ENCODE data around the gene BCKDHB.
"Not testable (repeated sequence)": the region's sequence is repeated elsewhere in the genome, so short reads cannot be mapped to it uniquely, and the experiment has no call there.

BCKDHB gene

GRCh38 chr6:80263585-80263984 lies 157.1 kb downstream of the BCKDHB start:
- DNase-seq (ENCODE audit: low spot score), result no peak

DNA sequence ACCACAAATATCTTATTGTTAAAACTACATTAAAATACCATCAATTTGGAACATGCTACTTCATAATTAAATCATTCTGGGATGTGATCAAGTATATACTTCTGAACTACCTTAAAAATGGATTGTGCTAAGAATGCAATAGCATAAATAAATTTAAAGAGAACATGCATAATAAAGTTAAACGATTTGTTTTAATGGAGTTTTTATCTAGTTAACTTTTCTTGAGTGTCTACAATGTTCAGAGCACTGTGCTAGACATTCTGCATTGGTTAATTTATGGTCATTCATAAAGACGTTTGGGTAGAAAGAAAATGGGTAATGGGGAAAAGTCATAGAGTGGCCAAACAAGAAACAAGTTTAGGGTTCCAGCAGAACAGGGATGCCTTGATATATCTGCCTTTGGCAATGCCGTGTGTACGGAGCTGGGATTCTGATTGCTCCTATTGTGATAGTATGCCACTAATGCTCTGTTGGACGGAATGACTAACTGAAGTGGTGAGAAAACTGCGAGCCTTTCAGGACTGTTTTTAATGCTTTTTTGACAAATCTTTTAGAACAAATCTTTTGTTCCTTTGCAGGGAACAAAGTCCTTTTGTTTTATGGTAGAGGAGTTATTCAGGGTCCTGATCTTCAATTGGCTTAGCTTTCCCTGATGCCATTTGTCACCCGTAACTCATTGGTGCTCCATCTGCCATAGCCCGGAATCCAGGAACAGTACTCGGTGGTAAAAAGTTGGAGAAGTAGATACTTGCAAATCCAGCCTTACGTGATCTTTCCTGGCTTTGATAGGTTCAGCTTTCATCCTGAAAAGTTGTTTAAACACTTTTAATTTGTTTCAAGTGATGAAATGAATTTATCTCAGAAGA lies 162.6 kb downstream of the BCKDHB start:
- DNase-seq (ENCODE audit: low spot score), result no peak

DNA sequence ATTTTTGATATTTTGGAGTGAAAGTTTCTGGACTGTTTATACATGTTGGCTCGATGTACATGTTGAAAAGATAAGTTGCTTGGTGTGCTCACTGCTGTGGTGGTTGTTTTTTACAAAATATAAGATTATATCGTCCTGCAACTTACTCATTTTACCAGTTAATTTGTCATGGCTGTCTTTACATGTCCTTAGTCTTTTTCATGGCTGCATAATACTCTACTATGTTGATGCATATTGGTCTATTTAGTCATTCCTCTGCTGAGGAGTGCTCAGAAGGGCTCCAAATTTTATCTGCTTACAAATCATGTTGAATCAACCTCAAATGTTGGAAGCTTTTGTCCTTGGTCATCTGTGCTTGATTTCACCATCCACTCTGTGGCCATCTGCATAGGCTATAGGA lies 164.6 kb downstream of the BCKDHB start:
- DNase-seq (ENCODE audit: low spot score), result no peak

GRCh38 chr6:80272988-80273387 lies 166.5 kb downstream of the BCKDHB start:
- no peak for DNase-seq (ENCODE audit: low spot score)

DNA sequence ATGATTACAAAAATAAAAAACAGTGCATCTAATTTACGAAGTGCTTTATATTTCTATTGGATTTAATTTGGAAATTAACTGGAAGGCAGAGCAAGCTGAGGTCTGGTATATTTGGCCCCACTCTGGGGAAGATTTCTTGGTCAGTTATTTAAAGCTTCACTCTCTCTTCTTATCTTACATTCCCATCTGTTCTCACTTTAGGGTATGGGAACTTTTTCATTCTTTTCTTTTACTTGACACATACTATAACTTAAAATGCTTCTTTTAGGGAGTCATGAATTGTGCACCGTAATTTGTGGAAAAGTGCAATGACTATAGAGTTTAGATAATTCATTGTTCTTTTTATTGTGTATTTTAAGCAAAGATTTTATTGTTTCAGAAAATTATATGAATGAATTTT lies 170.4 kb downstream of the BCKDHB start:
- no peak for DNase-seq (ENCODE audit: low spot score)

DNA sequence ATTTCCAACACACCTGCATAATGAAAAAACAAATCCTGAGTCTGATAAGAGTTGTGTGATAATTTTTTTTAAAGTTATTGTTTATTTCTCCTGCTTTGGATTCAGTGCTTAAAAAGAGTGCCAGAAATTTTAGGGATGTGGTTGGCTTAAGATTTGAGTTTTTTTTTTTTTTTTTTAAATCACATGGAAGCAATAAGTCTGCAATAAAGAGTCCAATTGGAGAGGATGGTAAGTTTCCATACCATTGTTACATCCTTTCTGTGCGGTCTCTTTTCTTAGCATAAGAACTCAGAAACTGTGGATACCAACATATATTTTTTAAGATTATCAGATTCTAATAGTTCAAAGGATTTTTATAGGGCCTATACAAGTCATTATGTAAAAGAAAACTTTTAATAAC lies 171.0 kb downstream of the BCKDHB start:
- DNase-seq (ENCODE audit: low spot score), result no peak

DNA sequence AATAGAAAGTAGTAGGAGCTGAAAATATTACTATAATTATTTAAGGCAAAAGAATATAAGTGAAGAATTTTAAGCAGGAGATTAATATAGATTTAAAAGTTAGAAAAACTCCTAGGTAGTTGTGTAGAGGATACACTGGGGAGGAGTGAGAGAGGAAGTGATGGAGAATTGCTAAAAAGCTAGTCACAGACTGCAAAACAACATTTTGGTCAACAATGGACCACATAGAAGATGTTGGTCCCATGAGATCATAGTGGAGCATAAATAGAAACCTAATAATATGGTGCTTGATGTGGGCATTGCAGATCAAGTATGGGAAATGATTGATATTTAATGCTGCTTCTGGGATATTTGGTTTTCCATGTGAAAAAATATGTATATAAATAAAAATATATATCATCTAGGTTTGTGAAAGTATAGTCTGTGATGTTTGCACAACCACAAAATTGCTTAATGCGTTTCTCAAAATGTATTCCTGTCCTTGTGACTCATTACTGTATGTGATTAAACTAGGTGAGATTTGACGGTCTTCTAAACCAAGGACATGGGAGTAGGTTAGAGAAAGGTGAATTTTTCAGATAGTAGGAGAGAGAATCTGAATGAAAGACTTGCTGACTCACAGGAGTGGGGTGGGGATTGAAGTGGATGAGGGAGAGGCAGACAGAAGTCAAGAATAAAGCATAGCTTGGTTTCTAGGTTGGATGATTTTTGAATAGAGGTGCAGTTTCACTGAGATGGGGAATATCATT lies 174.0 kb downstream of the BCKDHB start:
- no peak for DNase-seq (ENCODE audit: low spot score)

DNA sequence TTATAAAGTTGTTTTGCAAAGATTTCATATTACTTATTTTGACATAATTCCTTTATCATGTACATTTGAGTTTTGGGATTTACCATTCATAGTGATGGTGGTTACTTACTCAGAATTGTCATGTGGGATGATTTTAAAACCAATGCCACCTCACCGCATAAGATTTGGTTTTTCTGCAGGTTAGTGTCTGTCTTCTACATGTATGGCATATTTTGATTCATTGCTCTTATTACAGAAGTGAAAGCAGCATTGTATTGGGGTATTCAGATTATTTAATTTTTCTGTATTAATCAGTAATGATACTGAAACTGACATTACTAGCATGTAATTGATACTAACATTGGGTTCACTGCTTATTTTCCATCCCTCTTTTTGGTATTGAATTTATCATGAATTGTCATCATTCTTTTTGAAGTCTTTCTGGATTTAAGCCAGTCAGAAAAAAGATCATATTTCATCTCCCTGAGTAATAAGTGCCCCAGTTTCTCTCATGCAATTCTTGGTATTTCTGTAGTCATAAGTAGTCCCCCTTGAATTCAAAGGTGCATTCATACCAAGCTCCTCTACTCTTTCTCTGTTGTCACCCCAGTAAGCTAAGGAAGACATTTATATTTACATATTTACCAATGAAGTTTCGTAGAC lies 176.6 kb downstream of the BCKDHB start:
- no peak for DNase-seq (ENCODE audit: low spot score)

- DNase-seq (ENCODE audit: low spot score), result no peak
These were observed 180.6 kb downstream of the BCKDHB start for GRCh38 chr6:80287112-80287511.

DNA sequence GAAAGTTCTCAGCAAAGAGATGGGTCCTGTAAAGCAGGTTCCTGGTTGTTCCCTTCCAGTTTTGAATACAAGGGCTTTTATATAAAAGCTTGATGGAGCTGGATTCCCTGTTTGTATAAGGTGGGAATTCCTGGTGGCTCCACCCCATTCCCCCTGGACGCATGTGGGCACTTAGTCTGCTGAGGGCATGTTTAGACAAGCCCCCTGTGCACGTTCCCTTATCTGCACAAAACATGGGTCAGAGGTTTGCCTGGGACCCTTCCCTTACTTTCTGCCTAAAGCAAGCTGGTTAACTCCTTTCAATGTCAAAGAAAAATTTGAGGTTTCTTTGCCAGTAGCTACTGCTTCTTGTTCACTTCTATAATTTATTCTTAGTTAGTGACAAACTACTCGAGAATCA lies 181.1 kb downstream of the BCKDHB start:
- no peak for DNase-seq (ENCODE audit: low spot score)

- DNase-seq (ENCODE audit: low spot score), result no peak
These were observed 183.3 kb downstream of the BCKDHB start for GRCh38 chr6:80289727-80290126.

DNA sequence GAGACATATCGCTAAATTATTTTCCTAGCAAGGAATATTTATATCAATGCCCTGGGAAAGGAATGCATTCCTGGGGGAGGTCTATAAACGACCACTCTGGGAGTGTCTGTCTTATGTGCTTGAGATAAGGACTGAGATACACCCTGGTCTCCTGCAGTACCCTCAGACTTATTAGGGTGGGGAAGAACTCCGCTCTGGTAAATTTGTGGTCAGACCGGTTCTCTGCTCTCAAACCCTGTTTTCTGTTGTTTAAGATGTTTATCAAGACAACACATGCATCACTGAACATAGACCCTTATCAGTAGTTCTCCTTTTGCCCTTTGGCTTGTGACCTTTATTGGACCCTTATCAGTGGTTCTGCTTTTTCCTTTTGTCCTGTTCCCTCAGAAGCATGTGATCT lies 188.1 kb downstream of the BCKDHB start:
- DNase-seq (ENCODE audit: low spot score), result not testable (repeated sequence)

DNA sequence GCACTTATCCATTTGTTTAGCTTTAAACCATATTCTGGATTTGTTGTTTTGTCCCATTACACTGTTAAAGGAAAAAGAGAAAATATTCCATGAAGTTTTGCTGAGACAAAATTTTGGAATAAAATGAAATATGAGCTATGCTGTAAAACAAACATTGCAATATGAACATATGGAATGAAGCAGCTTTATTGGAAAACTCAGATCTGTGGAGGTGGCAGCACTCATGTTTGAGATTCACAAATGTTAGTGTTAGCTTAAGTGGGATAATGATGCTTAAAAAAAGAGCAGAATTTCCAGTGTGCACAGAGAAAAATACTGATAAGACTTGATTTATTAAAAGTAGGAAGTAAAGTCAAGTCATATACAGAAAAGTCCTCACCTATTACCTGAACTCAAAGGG lies 196.2 kb downstream of the BCKDHB start:
- DNase-seq (ENCODE audit: low spot score), result no peak

DNA sequence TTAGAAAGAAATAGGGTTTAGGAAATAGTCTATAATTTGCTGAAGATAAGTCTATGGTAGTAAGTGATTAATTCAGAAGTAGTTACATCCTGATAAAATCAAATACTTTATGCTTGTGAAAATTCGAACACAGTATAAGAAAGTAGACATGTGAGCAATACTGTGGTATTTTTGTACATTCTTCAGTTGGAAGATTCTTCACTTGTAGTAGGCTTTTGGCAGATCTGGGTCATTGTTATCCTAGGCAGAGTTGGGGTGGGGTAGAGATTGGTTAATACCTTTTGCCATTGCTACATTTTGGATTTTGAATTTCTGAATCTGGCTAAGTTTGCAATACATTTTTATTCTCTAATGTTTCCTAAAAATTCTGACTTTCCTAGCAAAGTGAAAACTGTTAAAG lies 197.5 kb downstream of the BCKDHB start:
- no peak for DNase-seq (ENCODE audit: low spot score)

DNA sequence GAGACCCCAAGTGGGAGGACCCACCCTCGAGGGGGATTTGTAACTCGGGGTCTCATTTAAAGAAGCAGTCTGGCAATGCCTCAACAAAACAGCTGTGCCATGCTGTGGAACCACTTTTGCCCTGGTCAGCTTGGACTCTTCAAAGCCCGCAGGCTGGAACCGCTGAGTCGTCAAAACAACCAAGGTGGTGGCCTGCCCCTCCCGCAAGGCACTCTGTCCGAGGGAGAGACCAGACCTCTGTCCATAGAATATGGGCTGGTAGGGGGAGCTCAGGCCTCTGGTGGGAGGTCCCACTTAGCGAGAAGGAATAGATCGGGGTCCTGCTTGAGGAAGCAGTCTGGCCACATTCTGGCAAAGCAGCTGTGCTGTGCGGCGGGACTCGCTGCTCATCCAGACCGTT lies 208.1 kb downstream of the BCKDHB start:
- DNase-seq (ENCODE audit: low spot score), result no peak

- DNase-seq (ENCODE audit: low spot score), result no peak
These were observed 210.3 kb downstream of the BCKDHB start for GRCh38 chr6:80316686-80317231.

DNA sequence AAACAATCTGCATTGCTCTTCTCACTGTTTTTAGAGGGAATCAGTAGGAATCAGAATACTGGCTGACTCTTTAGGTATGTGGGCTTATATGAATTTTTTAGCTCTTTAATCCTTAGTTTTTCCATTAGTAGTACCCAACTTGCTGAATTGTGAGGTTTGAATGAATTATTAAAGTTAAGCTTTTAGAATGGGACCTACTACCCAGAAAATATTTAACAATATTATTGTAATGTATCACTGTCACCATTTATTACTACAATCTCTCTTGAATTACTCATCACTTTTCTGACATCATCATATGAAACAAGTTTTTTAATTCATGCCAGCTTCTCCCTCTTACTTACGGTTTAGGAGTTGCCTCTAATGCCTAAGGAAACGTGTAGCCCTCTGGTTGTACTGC lies 212.7 kb downstream of the BCKDHB start:
- no peak for DNase-seq (ENCODE audit: low spot score)

- DNase-seq (ENCODE audit: low spot score), result no peak
These were observed 214.5 kb downstream of the BCKDHB start for GRCh38 chr6:80321011-80321410.

DNA sequence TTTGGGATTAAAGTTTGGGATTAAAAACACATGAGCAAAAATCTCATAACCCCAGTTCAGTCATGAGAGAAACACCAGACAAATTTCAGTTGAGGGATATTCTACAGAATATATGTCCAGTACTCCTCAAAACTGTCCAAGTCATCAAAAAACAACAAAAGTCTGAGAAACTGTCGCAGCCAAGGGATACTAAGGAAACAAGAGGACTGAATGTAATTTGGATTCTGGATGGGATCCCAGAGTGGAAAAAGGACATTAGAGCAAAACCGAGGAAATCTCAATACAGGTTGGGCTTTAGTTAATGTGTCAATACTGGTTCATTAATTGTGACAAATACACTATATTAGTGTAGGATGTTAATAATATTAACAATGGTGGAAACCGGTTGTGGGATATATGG lies 219.3 kb downstream of the BCKDHB start:
- DNase-seq (ENCODE audit: low spot score), result no peak

GRCh38 chr6:80328652-80329051 lies 222.2 kb downstream of the BCKDHB start:
- DNase-seq (ENCODE audit: low spot score), result no peak

DNA sequence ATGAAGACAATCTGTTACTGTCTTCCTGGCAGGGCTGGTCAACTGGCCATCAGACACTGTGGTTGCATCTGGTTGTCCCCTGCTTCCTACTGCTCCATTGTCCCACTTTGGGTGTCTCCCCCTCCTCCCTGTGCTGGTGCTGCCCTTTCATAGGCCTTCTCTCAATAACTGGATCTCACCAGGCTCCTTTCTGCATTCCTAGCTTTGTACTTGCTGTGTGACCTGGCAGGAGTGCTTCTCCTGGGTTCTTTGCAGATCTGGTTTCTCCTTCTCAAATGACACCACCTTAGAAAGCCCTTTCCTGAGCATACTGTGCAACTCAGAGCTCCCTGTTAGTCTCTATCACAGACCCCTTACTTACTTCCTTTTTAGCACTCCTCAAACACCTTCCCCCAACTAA lies 223.0 kb downstream of the BCKDHB start:
- DNase-seq (ENCODE audit: low spot score), result no peak

GRCh38 chr6:80330961-80331360 lies 224.5 kb downstream of the BCKDHB start:
- DNase-seq (ENCODE audit: low spot score), result no peak

GRCh38 chr6:80331522-80331921 lies 225.1 kb downstream of the BCKDHB start:
- no peak for DNase-seq (ENCODE audit: low spot score)
